ENCODE data around the gene SERGEF.

SERGEF gene

GRCh38 chr11:17779861-17780594 lies 232.8 kb downstream of the SERGEF start:
- no peak for DNase-seq

- no peak for DNase-seq
Observed at GRCh38 chr11:17778956-17779860, 233.6 kb downstream of the SERGEF start.

- DNase-seq = no peak
Observed at GRCh38 chr11:17778352-17778751, 234.5 kb downstream of the SERGEF start.

GRCh38 chr11:17777738-17778091 lies 235.1 kb downstream of the SERGEF start:
- DNase-seq = no peak

GRCh38 chr11:17777086-17777737 lies 235.6 kb downstream of the SERGEF start:
- DNase-seq = no peak

GRCh38 chr11:17776212-17776875 lies 236.5 kb downstream of the SERGEF start:
- DNase-seq = no peak

- DNase-seq = no peak
Observed at GRCh38 chr11:17775507-17776211, 237.2 kb downstream of the SERGEF start.

- DNase-seq = no peak
Observed at GRCh38 chr11:17775035-17775348, 237.9 kb downstream of the SERGEF start.

- no peak for DNase-seq
Observed at GRCh38 chr11:17774232-17775034, 238.4 kb downstream of the SERGEF start.

GRCh38 chr11:17773674-17774073 lies 239.2 kb downstream of the SERGEF start:
- DNase-seq = no peak

GRCh38 chr11:17772704-17773600 lies 239.9 kb downstream of the SERGEF start:
- no peak for DNase-seq

GRCh38 chr11:17771841-17772401 lies 240.9 kb downstream of the SERGEF start:
- DNase-seq = no peak

GRCh38 chr11:17771415-17771814 lies 241.4 kb downstream of the SERGEF start:
- no peak for DNase-seq

- DNase-seq = no peak
Observed at GRCh38 chr11:17770917-17771316, 241.9 kb downstream of the SERGEF start.

- no peak for DNase-seq
Observed at GRCh38 chr11:17770048-17770652, 242.7 kb downstream of the SERGEF start.

GRCh38 chr11:17769218-17769617 lies 243.6 kb downstream of the SERGEF start:
- DNase-seq = no peak

- DNase-seq = no peak
Observed at GRCh38 chr11:17768547-17768946, 244.3 kb downstream of the SERGEF start.

- no peak for DNase-seq
Observed at GRCh38 chr11:17767914-17768313, 244.9 kb downstream of the SERGEF start.

GRCh38 chr11:17767301-17767885 lies 245.5 kb downstream of the SERGEF start:
- DNase-seq = peak; percentile 8

Data from fibroblast of skin of right biceps (primary cell).